GM23248 (cell line): ENCODE data around the gene ALDH3A1. TPM values are rescaled to one million over a fixed set of nuclear protein-coding genes. Genes with fewer than 3 reads are reported as not detected.

ENCODE experiments used
- DNase-seq: peaks from one replicate; pipeline ENCODE4 v3.0.0-alpha.2; 2015
- H2AFZ ChIP-seq: fragments of 200-600 bp; sonication (generic); 2 replicates; pipeline ENCODE4 v1.6.1; 2016; ENCODE audit warnings: antibody characterized with exemption
- H3F3A ChIP-seq: fragments of 200-600 bp; sonication (generic); 2 replicates; pipeline ENCODE4 v1.6.1; 2016; ENCODE audit warnings: mild to moderate bottlenecking, antibody characterized with exemption, mixed run types; ENCODE audit not compliant: insufficient read depth
- H3K27ac ChIP-seq: fragments of 200-600 bp; sonication (generic); 2 replicates; pipeline ENCODE4 v1.5.1; 2016; ENCODE audit warnings: mild to moderate bottlenecking
- H3K27me3 ChIP-seq: fragments of 200-600 bp; sonication (generic); replicated peaks from 2 replicates; pipeline ENCODE4 v1.6.1; 2016; ENCODE audit warnings: mild to moderate bottlenecking; ENCODE audit not compliant: insufficient read depth
- H3K36me3 ChIP-seq: fragments of 200-600 bp; sonication (generic); 2 replicates; pipeline ENCODE4 v1.6.1; 2016; ENCODE audit warnings: low read depth, mild to moderate bottlenecking
- H3K4me1 ChIP-seq: fragments of 200-600 bp; sonication (generic); 2 replicates; pipeline ENCODE4 v1.6.1; 2016; ENCODE audit warnings: mild to moderate bottlenecking; ENCODE audit not compliant: insufficient read depth
- H3K4me2 ChIP-seq: fragments of 200-600 bp; sonication (generic); one replicate; pipeline ENCODE4 v1.6.1; 2016; ENCODE audit warnings: mild to moderate bottlenecking; ENCODE audit not compliant: unreplicated experiment
- H3K4me3 ChIP-seq: fragments of 200-600 bp; sonication (generic); 2 replicates; pipeline ENCODE4 v1.5.1; 2016; ENCODE audit warnings: mild to moderate bottlenecking
- H3K79me2 ChIP-seq: fragments of 200-600 bp; sonication (generic); 2 replicates; pipeline ENCODE4 v1.6.1; 2016; ENCODE audit warnings: mild to moderate bottlenecking; ENCODE audit not compliant: insufficient read depth
- H3K9ac ChIP-seq: fragments of 200-600 bp; sonication (generic); 2 replicates; pipeline ENCODE4 v1.6.1; 2016; ENCODE audit warnings: mild to moderate bottlenecking
- H3K9me2 ChIP-seq: fragments of 200-600 bp; sonication (generic); 2 replicates; pipeline ENCODE4 v1.6.1; 2016; ENCODE audit warnings: mixed run types, mild to moderate bottlenecking, moderate library complexity; ENCODE audit not compliant: insufficient read depth
- H3K9me3 ChIP-seq: fragments of 200-600 bp; sonication (generic); one replicate; pipeline ENCODE4 v1.6.1; 2017; ENCODE audit warnings: low read depth
- H4K20me1 ChIP-seq: fragments of 200-600 bp; sonication (generic); 2 replicates; pipeline ENCODE4 v1.6.0; 2016; ENCODE audit not compliant: insufficient read depth
- EZH2 ChIP-seq: fragments of 200-600 bp; sonication (generic); IDR thresholded peaks from 2 replicates; pipeline ENCODE4 v1.6.1; 2018; ENCODE audit warnings: antibody characterized with exemption, mild to moderate bottlenecking; ENCODE audit not compliant: insufficient read depth, poor library complexity, severe bottlenecking
- EZH2phosphoT487 ChIP-seq: fragments of 200-600 bp; sonication (generic); IDR thresholded peaks from 2 replicates; pipeline ENCODE4 v1.6.1; 2018; ENCODE audit warnings: antibody characterized with exemption, moderate library complexity, mild to moderate bottlenecking, low read depth; ENCODE audit not compliant: insufficient read depth
- WGBS, 2 experiments: methylation state at CpG; one replicate each; pipeline ENCODE4 v1.1.6; 2015 to 2017; ENCODE audit warnings: low lambda C conversion rate in 2 of 2, low coverage in 1 of 2; ENCODE audit errors: missing lambda C conversion rate in 2 of 2; 5-methylcytosine and 5-hydroxymethylcytosine counted together
- in situ Hi-C: fragments of 300-500 bp; cut with MboI; formaldehyde crosslinking; loops from 2 replicates; pipeline ENCODE4 v1.15.0; 2020
- polyA plus RNA-seq: library from polyadenylated mRNA; unstranded; fragments of >200 nt; fragmentation: Nextera tagmentation; extraction: Ambion mirVana; gene quantifications from 2 replicates; pipeline ENCODE4 v1.2.1, GENCODE V29; 2016
- total RNA-seq: library from RNA; depleted of rRNA; stranded (reverse); fragments of >200 nt; shearing (Covaris generic); gene quantifications from 2 replicates; pipeline ENCODE4 v1.2.3, GENCODE V29; 2014

Gene ALDH3A1
- total and polyA plus RNA-seq, 2 experiments from 2014 or later = 0.55 to 1.2 TPM

- H3K9me3 ChIP-seq = no peaks in the 10 kb centered on the region
- 11 to 20% methylated on average over 10 to 26 of the region's 26 CpGs for WGBS, 2 experiments
- in situ Hi-C loops = loop anchor here (10.0 kb wide), 1 partner anchor 60 kb away; no protein-coding TSS in a partner anchor
Measured at GRCh38 chr17:19744492-19744891, 3.6 kb downstream of the ALDH3A1 start.

DNA sequence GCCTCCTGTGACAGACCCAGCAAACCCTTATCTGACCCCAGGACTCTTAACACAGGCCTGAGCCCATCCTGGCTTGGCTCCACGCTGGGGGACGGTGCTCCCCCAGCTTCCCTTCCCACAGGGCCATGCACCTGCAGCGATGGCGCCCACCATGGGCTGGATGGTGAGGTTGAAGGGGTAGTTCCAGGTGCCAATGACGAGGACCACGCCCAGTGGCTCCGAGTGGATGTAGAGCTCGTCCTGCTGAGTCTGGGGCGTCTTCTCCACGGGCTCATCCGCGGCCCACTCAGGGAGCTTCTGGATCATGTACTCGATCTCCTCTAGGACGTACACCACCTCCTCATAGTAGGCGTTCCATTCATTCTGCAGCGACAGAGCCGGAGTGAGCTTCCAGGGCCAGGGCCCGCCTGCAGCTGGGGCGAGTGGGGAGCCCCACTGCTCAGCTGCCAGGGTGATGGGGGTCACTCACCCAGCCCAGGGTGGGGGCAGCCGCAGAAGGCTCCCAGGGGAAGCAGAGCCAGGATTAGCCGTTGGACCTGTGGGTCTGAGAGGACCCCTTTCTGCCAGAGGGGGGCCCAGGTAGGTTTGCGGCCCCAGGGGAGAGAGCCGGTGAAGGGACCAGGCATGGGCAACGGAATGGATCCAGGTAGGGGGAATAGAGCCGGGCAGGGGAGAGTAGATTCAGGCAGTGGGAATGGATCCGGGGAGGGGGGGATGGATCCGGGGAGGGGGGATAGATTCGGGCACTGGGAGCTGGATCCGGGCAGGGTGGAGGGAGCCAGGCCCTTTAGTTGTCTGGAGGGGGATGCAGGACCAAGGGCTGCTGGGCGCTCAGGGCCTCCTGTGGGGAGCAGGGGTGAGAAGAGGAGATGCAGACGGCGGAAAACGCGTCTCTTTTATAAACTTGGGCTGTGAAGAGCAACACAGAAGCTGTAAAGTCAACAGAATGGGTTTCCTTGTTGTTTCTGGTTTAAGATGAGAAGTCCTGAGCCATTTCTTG is 4.7 kb downstream of the ALDH3A1 start:
- 89 to 91% methylated on average over 21 to 31 of the region's 34 CpGs for WGBS, 2 experiments

More at GRCh38 chr17:19744492-19744891, 3.6 kb downstream of the ALDH3A1 start:
- Histone ChIP-seq H3K9me2 (no peaks in the 10 kb centered on the region), H3K4me3 (peak overlapping the region; percentile 26; the same call in 1 of the 2 replicates), H2AFZ (peak overlapping the region; percentile 57; the same call in 1 of the 2 replicates), H3K36me3 (no peaks in the 10 kb centered on the region), H3K27me3 (no peaks in the 10 kb centered on the region), H4K20me1 (no peaks in the 10 kb centered on the region), H3K9ac (no peak overlapping the region), H3K79me2 (no peaks in the 10 kb centered on the region), H3K4me1 (peaks cover 7% of the 10 kb centered on the region), H3K27ac (no peak overlapping the region), H3K4me2 (no peak overlapping the region), H3F3A (no peaks in the 10 kb centered on the region)
- TF ChIP-seq EZH2 = no peak
- no peak for TF ChIP-seq EZH2phosphoT487
- no peak for DNase-seq

DNA sequence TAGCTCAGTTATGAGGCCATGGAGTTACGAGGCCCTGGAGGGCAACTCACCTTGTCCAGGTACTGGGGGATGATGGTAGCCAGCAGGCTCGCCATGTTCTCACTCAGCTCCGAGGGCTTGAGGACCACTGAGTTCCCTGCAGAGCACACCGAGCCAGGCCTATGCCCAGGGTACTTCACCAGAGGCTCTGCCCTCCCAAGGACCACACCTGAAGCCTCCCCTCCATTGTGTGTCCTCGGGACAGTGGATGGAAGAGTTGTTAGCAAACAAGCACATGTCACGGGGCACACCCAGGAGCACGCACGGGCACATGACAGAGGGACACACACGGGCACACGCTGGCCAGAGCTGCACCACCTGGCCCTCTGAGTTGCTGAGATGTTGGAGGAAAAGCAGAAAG is 5.6 kb downstream of the ALDH3A1 start:
- H3K4me3 ChIP-seq = no peak overlapping the region
- H3K27me3 ChIP-seq = no peaks in the 10 kb centered on the region
- in situ Hi-C loops = loop anchor here (10.0 kb wide), 1 partner anchor 58 kb away; no protein-coding TSS in a partner anchor
- H3F3A ChIP-seq = no peaks in the 10 kb centered on the region
- H3K36me3 ChIP-seq = no peaks in the 10 kb centered on the region
- no peak for DNase-seq
- H2AFZ ChIP-seq = no peak overlapping the region
- H3K4me2 ChIP-seq = no peak overlapping the region
- WGBS, 2 experiments = 85 to 87% methylated on average over 10 of the region's 10 CpGs
- no peak overlapping the region for H3K9ac ChIP-seq
- TF ChIP-seq EZH2phosphoT487 (no peak), EZH2 (no peak)
- H3K9me3 ChIP-seq = no peaks in the 10 kb centered on the region
- H3K27ac ChIP-seq = no peak overlapping the region
- H3K4me1 ChIP-seq = no peaks in the 10 kb centered on the region
- no peaks in the 10 kb centered on the region for H4K20me1 ChIP-seq
- no peaks in the 10 kb centered on the region for H3K9me2 ChIP-seq
- H3K79me2 ChIP-seq = no peaks in the 10 kb centered on the region

More for the DNA sequence above, 4.7 kb downstream of the ALDH3A1 start:
- Histone ChIP-seq H3K4me3 (no peak overlapping the region), H3K27me3 (no peaks in the 10 kb centered on the region), H3K4me1 (peaks cover 4% of the 10 kb centered on the region), H3K9ac (no peak overlapping the region), H3K9me2 (no peaks in the 10 kb centered on the region), H3K79me2 (no peaks in the 10 kb centered on the region), H3K9me3 (no peaks in the 10 kb centered on the region), H3K27ac (no peak overlapping the region), H3K36me3 (no peaks in the 10 kb centered on the region), H2AFZ (no peak overlapping the region), H3F3A (no peaks in the 10 kb centered on the region), H4K20me1 (no peaks in the 10 kb centered on the region), H3K4me2 (no peak overlapping the region)
- no peak for TF ChIP-seq EZH2
- TF ChIP-seq EZH2phosphoT487 = no peak
- in situ Hi-C loops = loop anchor here (10.0 kb wide), 1 partner anchor 59 kb away; no protein-coding TSS in a partner anchor
- no peak for DNase-seq

DNA sequence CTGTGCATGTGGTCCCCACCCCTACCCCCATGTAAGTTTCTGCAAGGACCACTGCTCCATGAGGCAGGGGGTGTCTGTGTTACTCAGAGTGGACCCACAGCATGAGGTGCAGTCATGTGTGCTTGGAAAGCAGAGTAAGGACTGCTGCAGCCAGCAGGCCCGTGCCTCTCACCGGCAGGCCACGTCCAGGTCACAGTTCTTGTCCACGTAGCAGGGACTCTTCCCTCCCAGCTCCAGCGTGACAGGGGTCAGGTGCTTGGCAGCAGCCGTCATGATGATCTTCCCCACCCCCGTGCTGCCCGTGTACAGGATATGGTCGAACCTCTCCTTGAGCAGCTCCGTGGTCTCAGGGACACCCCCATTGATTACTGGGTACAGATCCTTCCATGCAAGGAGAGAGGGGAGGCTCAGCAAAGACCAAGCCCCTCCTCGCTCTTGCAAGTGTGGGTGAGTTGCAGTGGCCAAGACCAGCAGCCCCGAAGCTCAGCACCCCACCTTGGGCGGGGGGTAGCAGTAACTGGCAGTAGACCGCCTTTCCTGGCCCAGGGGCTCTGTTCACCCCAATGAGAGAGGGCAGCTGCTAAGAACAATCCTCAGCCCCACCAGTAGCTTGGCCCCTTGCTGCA is 6.2 kb downstream of the ALDH3A1 start:
- H3K9me3 ChIP-seq = no peaks in the 10 kb centered on the region
- TF ChIP-seq EZH2 = no peak
- TF ChIP-seq EZH2phosphoT487 = no peak
- H3K9me2 ChIP-seq = no peaks in the 10 kb centered on the region
- H2AFZ ChIP-seq = no peak overlapping the region
- H3F3A ChIP-seq = no peaks in the 10 kb centered on the region
- H3K4me2 ChIP-seq = no peak overlapping the region
- no peaks in the 10 kb centered on the region for H3K4me1 ChIP-seq
- no peak for DNase-seq
- H4K20me1 ChIP-seq = no peaks in the 10 kb centered on the region
- H3K4me3 ChIP-seq = no peak overlapping the region
- no peaks in the 10 kb centered on the region for H3K36me3 ChIP-seq
- no peak overlapping the region for H3K9ac ChIP-seq
- WGBS, 2 experiments = 77 to 85% methylated on average over 14 of the region's 14 CpGs
- no peaks in the 10 kb centered on the region for H3K79me2 ChIP-seq
- in situ Hi-C loops = loop anchor here (10.0 kb wide), 1 partner anchor 57 kb away; no protein-coding TSS in a partner anchor
- H3K27me3 ChIP-seq = no peaks in the 10 kb centered on the region
- H3K27ac ChIP-seq = no peak overlapping the region
